ENCODE results near the gene DENND1A. TPM values are rescaled to one million over a fixed set of nuclear protein-coding genes. Genes with fewer than 3 reads are reported as not detected.
"Not testable (repeated sequence)": the region's sequence is repeated elsewhere in the genome, so short reads cannot be mapped to it uniquely, and the experiment has no call there.

Gene DENND1A
- total RNA-seq, 4 donors from 2014 or later = 37.1 to 55.3 (median 50.0) TPM

DNA sequence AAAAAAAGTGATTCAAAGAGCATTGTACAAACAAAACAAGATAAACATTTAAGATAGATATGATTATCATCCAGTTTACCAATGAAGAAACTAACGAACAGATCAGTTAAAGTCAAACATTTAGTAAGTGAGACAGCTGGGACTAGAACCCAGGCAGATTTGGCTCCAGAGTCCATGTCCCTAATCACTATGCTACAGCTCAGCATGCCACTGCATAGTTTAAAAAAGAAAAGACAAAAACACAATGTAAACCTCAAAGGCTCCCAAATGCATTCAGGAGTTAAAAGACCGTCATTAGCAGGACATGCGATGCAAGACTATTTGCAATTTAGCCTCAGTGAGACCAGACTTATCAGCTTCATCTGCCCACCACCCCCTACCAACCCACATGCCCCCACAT, 36.8 kb downstream of the DENND1A start:
- no peak for DNase-seq
- TF ChIP-seq, protein P1, sequence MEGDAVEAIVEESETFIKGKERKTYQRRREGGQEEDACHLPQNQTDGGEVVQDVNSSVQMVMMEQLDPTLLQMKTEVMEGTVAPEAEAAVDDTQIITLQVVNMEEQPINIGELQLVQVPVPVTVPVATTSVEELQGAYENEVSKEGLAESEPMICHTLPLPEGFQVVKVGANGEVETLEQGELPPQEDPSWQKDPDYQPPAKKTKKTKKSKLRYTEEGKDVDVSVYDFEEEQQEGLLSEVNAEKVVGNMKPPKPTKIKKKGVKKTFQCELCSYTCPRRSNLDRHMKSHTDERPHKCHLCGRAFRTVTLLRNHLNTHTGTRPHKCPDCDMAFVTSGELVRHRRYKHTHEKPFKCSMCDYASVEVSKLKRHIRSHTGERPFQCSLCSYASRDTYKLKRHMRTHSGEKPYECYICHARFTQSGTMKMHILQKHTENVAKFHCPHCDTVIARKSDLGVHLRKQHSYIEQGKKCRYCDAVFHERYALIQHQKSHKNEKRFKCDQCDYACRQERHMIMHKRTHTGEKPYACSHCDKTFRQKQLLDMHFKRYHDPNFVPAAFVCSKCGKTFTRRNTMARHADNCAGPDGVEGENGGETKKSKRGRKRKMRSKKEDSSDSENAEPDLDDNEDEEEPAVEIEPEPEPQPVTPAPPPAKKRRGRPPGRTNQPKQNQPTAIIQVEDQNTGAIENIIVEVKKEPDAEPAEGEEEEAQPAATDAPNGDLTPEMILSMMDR (IDR thresholded peaks at IDR 0.05) = no peak
- no peak for TF ChIP-seq POLR2A (IDR thresholded peaks at IDR 0.05)
- Histone ChIP-seq H3K4me1 (no peaks in the 10 kb centered on the region), H3K27me3 (no peaks in the 10 kb centered on the region), H3K36me3 (no peaks in the 10 kb centered on the region), H3K4me3 (no peak overlapping the region), H3K9me3 (no peaks in the 10 kb centered on the region), H3K27ac (no peak overlapping the region)

DNA sequence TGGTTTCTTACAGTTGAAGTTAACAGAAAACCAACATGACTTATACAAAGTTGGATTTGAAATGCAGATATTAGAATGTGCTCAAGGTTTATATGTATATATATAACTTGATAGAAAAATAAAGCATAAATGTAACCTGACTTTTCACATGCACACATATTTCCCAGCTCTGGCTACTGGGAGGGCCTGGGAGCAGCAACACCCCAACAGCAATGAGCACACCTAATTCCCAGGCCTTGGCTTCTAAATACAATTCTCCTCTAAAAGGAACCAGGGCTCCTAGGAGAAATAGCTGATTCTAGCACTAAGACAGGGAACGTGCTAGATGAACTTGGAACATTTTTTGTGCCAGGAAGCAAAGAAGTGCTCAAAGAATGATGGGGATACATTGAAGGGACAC, 42.1 kb downstream of the DENND1A start:
- Histone ChIP-seq H3K4me1 (no peaks in the 10 kb centered on the region), H3K4me3 (no peak overlapping the region), H3K9me3 (no peaks in the 10 kb centered on the region), H3K36me3 (no peaks in the 10 kb centered on the region), H3K27me3 (no peaks in the 10 kb centered on the region), H3K27ac (no peak overlapping the region)
- no peak for DNase-seq
- no peak for TF ChIP-seq POLR2A (IDR thresholded peaks at IDR 0.05)
- TF ChIP-seq, protein P1 (IDR thresholded peaks at IDR 0.05) = no peak

DNA sequence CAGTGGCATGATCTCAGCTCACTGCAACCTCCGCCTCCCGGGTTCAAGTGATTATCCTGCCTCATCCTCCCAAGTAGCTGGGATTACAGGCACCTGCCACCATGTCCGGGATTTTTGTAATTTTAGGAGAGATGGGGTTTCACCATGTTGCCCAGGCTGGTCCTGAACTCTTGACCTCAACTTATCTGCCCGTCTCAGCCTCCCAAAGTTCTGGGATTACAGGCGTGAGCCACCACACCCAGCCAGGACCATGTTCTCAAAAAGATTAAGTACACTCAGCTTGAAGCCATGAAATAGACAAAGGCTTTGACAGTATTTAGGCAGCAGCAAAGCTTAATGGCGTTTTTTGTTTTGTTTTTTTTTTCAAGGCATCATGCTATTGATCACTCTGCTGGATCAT, 44.1 kb downstream of the DENND1A start:
- H3K4me1 ChIP-seq, DNase-seq, H3K27ac ChIP-seq, H3K36me3 ChIP-seq, H3K9me3 ChIP-seq, H3K27me3 ChIP-seq, H3K4me3 ChIP-seq: not testable (repeated sequence)

DNA sequence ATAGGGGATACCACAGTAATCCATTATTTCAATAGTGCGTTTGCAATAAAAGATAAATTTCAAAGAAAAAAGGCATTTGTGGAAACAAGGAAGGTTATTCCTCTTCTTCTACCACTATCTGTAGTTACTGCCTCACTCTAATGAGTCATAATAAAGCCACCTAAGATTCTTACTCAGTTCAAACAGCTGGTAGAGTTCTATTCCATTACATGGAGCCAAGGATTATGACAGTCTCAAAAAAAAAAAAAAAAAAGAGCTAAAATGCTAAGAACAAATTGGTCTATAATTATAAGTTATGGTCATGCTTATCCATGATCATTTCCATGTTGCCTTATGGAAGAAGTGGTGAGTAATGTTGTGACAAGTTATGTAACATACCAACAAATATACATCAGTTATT, 46.3 kb downstream of the DENND1A start:
- no peak for DNase-seq
- Histone ChIP-seq H3K4me3 (no peak overlapping the region), H3K9me3 (no peaks in the 10 kb centered on the region), H3K4me1 (no peaks in the 10 kb centered on the region), H3K36me3 (no peaks in the 10 kb centered on the region), H3K27ac (no peak overlapping the region), H3K27me3 (no peaks in the 10 kb centered on the region)
- no peak for TF ChIP-seq POLR2A (IDR thresholded peaks at IDR 0.05)
- TF ChIP-seq, protein P1 (IDR thresholded peaks at IDR 0.05) = no peak

DNA sequence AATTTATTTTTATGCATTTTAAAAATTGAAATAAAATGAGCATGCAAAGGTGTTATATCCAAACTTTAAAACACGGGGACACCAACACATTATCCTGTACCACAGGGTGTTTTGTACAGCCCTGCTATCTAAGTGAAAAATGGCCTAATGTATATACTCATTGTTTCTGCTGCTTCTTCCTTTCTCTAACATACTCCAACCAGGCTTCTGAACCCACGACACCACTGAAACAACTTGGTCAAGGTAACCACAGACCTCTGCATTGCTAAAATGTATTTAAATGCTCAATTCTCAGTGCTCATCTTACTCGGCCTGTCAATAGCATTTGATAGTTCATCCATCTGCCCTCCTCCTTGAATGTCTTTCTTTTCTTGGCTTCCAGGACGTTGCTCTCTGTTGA, 48.3 kb downstream of the DENND1A start:
- peaks cover 0 to 14% (median 0%) of the 10 kb centered on the region in 3 donors for H3K36me3 ChIP-seq
- DNase-seq = no peak
- H3K27ac ChIP-seq = no peak overlapping the region
- H3K27me3 ChIP-seq = no peaks in the 10 kb centered on the region
- no peaks in the 10 kb centered on the region for H3K9me3 ChIP-seq
- H3K4me3 ChIP-seq = no peak overlapping the region
- no peaks in the 10 kb centered on the region for H3K4me1 ChIP-seq
- TF ChIP-seq, protein P1 (IDR thresholded peaks at IDR 0.05) = no peak
- no peak for TF ChIP-seq POLR2A (IDR thresholded peaks at IDR 0.05)

DNA sequence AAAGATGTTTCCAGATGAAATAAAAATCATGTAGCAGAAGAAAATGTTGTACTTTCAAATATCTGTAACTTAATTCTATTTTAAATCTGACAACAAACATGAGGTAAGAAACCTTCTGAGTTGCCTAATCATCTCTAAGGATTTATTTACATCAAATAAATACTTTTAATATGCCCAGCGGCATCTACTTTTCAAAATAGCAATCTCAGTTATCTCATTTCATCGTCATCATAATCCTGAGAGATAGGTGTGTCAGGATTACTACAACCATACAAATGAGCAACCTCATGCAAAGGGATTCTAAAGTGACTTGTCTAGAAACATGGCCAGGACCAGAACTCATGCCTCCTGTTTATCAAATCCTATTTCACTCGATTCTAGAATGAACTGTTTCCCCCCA, 49.5 kb downstream of the DENND1A start:
- H3K4me1 ChIP-seq = no peaks in the 10 kb centered on the region
- no peak for DNase-seq
- H3K27me3 ChIP-seq = no peaks in the 10 kb centered on the region
- peaks cover 0 to 18% (median 0%) of the 10 kb centered on the region in 3 donors for H3K36me3 ChIP-seq
- TF ChIP-seq, protein P1 (IDR thresholded peaks at IDR 0.05) = no peak
- no peak for TF ChIP-seq POLR2A (IDR thresholded peaks at IDR 0.05)
- H3K4me3 ChIP-seq = no peak overlapping the region
- no peaks in the 10 kb centered on the region for H3K9me3 ChIP-seq
- H3K27ac ChIP-seq = no peak overlapping the region
